Measurements from ENCODE around the gene DUSP22.
"Not testable (repeated sequence)": the region's sequence is repeated elsewhere in the genome, so short reads cannot be mapped to it uniquely, and the experiment has no call there.

Gene DUSP22

GRCh38 chr6:280775-281468, 11.4 kb upstream of the DUSP22 start:
- no peak for DNase-seq

DNA sequence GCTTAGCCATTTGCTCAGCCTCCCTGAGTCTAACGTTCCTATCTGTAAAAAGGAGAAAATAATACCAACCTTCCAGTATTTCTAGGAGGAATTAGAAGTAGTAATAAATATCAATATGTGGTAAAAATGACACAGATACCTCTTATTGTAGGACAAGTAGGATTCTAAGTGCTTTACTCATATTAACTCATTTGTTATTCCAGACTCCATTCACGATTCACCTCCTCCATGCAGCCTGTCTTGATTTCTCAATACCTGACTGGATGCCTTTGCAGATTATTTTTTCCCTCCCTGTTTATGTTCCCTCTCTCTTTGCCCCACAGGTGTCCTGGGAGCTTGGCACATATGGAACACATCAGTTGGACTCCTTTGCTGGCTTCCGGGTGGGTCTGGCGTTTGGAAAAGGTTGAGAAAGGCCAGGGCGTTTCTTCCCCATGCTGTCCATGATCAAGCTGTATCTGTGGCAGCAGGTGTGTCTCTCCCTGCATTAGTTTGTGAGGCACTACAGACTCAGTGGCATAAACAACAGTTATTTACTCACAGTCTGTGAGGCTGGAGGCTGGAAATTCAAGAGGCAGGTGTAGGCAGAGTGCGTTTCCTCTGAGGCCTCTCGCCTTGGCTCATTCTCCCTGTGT, 10.7 kb upstream of the DUSP22 start:
- no peak for DNase-seq

DNA sequence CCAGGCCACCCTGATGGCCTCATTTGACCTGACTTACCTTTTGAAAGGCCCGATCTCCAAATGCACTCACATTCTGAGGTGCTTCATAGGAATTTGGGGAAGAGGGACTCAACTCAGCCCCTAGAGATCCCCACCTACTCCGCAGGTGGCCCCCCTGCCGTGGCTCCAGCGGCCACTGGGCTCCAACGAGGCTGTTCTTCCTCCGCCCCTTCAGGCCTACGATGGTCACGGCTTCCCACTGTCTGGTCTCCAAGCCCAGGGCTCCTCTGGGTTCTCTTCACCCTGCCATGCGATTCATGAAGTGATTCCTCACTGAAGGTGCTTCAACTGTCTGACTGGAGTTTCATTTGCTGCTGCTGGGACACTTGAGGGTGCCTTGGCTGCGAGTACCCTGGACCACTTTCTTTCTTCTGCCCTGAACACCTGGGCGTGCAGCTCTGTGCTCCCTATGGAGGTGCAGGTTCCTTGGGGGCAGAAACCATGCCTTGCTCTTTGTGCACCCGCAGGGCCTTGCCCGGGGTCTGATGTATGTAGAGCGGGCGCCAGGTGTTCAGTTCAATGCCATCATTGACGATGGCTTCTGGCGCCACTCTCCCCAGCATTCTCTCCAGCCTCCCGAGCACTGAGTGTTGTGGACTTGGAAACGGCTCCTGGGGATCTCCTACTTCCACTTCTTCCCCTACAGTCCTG, 10.0 kb upstream of the DUSP22 start:
- DNase-seq = no peak

DNA sequence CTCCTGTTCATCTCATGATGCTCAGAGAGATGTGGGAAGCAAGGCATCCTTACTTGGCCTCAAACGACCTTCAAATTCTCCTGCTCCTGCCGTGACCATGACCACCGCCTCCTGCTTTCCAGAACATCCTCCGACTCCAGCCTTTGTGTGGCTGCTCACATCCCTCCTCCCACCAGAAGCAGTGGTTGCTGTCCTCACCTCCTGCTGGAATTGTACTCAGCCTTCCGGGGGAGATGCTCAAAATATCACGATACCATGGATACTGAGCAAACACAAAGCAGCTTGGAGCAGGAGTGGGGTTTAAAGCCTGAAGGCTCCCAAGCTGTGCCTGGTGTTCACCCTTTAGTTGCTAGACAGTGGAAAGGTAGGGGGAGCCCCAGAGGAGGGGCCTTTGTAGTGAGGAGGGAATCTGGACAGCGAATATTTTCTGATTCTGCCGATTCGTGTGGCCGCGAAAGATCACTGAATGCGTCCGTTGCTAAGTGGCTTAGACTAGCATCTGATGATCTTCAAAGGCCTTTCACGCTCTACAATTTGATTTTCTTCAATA, 9.3 kb upstream of the DUSP22 start:
- DNase-seq = no peak

GRCh38 chr6:284486-284885, 7.8 kb upstream of the DUSP22 start:
- DNase-seq = no peak

DNA sequence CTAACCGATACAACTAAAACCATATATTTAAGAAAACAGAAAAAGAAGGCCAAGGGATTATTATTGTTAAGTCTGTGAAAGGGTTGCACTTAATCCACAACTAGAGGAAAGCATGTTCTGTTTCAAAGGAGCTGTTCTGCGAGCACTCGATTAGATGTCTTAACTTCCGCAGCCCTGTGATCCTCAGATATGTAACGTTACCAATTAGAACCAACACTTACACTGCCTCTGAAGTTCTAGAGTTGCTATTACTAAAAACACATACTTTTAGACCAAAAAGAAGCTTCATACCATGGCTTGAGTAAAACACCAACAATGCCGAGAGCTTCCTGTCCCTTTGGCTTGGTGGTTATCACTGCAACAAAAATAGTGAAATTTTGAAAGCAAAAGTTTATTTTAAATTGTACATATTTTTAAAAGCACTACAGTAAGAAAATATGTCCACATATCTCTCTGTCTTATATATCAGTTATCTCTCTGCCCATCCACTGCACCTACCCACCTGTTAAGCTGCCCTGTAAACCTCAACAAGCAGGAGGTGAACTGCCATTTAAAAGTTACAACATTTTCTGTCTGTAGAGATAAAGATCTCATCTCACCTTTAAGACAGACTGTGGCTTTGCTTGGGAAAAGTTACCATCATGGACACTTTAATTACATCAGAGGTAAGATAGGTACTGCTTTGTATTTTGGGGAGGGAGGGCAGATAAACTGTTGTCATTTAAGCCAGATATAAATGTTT, 7.1 kb upstream of the DUSP22 start:
- no peak for DNase-seq

DNA sequence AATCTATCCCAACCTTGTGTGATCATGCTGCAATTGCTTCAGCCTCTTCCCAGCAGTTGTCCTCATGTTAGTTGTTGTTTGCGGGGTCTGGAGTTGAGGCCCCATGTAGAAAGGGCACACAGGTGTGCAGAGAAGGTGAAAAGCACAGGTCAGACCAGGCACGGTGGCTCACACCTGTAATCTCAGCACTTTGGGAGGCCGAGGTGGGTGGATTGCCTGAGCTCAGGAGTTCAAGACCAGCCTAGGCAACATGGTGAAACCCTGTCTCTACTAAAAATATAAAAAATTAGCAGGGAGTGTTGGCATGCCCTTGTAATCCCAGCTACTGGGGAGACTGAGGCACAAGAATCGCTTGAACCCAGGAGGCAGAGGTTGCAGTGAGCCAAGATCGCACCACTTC, 6.4 kb upstream of the DUSP22 start:
- not testable (repeated sequence) for DNase-seq

DNA sequence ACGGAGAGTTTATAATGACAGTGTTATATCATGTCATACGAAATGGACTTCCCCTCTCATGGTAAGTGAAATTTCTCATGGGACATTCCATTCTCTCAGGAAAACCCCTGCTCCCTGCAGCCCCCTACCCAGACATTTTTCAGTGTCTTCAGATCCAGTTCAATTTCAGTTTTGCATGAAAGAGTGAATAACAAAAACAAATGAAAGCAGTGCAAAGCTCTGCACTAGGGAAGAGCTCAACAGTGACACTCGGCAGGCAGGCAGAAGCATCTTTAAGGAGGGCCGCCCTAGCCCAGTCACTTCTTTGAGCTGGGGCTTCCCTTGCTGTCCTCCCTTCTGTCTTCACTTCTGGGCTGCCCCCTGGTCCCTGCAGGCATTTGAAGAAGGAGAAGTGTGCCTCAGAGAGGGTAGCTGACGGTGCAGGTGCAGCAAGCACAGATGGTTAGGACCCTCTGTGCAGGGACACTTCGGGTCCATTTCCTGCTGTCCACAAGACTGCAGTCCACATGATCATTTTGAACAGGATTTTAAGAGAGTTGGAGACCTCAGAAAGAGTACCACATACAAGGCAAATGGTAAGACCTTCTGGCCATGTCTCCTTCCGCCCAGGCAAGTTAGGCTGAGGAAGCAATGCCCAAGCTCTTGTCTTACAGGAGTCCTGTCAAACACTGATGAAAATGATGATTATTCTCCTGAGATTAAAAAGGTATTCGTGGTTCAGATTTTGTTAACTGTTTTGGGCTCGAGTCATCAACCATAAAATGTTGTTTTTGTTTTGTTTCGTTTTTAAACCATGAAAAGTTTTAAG, 5.4 kb upstream of the DUSP22 start:
- DNase-seq = no peak

DNA sequence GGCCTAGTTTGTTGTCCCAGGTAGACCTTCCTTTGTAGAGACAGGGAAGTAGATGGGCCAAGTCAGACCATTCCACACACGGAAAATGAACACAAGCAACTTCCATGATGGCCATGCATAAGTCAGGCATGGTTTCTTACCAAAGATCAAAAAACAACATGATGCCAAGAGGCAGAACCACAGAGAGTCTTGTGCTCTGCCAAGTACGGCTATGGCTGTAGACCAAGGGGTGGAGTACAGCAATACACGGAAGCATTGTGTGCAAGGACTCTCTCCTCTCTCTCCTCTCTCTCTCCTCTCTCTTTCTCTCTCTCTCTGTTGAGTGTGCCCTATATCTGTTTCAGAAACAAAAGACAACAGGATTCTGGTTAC, 4.8 kb upstream of the DUSP22 start:
- no peak for DNase-seq

- DNase-seq = no peak
Observed at GRCh38 chr6:288866-289265, 3.4 kb upstream of the DUSP22 start.

DNA sequence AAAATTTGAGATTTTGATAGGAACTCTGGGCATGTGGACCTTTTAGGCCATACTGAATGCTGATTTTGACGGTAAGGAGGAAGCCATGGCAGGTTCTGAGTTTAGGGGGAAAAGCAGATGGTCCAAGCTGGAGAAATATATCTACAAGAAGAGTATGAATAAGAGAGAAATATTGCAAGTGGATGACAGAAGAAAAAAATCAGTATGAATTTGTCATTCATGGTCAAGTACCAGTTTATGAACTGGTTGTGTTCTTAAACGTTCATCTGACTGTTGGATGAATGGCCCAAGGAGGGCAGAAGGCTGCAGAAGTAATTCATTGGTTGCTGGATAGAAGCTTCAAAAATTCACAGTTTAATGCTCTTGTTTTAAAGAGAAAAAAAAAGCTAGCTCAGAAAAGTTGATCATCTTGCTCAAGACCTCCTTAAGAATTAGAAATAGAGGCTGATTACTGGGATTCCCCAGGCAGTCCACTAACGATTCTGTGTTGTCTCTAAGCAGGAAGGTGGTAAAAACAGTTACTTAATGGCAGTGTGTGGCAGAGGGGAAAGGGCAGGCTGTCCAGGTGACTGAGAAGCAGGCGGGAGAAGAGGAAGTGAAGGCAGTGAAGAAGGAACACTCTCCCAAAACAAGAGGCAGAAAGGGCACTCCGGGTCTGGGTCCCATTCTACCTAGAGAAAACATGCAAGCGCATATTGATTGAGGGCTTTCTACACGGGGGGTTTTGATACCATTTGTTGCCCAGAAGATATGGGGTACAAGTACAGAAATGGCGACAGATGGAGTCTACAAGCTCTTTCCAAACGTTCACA, 2.0 kb upstream of the DUSP22 start:
- no peak for DNase-seq

GRCh38 chr6:291204-291696, 1.0 kb upstream of the DUSP22 start:
- DNase-seq = no peak

- DNase-seq = peak; percentile 80
Observed at GRCh38 chr6:292506-293192, 362 bp downstream of the DUSP22 start.

DNA sequence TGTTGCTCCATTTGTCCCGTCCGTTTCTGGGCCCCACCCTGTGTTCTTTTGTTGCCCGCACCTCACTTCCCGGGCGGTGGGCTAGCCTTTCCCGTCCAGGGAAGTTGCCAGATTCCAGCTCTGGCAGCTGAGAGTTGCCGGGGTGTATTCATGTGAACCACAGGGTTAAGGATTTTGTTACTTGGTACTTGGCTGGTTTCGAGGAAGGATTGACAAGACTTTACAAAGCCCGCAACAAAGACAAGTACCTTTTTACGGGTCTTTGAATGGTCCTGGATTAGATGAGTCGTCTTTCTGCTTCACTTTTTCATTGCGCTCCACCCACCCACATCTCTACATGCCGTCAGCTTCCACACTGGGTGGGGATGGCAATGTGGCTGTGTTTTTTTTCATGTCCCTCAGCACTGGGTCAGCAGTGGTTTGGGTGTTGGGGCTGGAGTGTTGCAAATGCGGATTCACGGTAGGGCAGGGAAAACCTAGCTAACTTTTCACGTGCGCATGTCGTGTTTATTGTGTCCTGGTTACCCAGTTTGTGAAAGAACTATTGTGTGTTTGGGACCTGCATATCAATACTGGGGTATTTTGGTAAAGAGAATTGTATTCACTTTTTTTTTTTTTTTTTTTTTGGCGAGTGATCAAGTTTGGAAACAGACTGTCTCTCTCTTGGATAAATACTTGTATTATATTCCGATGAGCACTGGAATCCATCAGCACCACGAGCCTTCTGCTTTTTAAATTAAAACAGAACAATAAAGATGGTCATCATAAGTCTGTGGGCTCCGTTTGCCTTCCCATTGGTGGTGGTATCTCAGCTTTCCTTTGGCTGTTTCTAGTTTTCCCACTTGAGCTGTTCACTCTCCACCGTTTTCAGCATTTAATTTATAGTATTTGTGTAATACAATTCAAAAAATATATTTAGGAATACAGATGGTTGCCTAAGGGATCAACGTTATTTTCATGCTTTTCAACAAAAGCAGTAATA, 1.2 kb downstream of the DUSP22 start:
- peak; percentile 60 for DNase-seq

DNA sequence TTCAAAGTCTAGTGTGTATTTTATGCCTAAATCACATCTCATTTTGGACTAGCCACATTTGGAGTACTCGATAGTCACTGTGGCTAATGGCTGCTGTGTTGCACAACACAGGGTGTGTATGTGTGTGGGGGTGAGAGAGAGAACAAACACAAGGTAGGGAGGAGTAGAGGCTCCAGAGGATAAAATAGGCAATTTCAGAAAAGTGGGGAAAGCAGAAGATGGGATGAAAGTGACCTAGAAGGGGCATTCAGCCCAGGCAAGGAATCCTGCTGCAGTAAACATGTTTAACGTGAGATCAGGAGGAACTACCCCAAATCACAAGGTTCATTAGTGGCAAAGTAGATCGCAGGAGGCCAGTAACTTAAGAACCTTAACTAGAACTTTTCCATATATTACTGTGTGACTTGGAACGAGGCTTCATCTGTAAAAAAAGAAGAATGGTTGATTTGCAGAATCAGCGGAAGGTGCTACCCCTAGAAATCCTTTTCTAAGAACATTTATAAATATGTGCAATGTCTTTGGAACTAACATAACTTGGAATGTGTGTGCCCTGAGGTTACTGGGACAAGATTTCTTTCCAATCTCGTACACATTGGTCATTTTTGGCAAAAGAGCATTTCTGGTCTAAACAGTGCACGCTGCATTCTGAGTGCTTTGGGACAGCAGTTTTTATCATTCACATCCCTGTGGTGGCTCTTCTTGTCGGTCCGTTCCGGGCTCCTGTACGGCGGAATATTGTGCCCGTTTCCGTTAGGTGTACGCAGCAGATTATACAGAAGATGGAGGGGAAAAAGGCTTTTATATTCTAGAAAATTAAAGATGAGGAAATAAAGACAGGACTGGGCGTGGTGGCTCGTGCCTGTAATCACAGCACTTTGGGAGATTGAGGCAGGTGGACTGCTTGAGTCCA, 2.6 kb downstream of the DUSP22 start:
- DNase-seq = no peak

DNA sequence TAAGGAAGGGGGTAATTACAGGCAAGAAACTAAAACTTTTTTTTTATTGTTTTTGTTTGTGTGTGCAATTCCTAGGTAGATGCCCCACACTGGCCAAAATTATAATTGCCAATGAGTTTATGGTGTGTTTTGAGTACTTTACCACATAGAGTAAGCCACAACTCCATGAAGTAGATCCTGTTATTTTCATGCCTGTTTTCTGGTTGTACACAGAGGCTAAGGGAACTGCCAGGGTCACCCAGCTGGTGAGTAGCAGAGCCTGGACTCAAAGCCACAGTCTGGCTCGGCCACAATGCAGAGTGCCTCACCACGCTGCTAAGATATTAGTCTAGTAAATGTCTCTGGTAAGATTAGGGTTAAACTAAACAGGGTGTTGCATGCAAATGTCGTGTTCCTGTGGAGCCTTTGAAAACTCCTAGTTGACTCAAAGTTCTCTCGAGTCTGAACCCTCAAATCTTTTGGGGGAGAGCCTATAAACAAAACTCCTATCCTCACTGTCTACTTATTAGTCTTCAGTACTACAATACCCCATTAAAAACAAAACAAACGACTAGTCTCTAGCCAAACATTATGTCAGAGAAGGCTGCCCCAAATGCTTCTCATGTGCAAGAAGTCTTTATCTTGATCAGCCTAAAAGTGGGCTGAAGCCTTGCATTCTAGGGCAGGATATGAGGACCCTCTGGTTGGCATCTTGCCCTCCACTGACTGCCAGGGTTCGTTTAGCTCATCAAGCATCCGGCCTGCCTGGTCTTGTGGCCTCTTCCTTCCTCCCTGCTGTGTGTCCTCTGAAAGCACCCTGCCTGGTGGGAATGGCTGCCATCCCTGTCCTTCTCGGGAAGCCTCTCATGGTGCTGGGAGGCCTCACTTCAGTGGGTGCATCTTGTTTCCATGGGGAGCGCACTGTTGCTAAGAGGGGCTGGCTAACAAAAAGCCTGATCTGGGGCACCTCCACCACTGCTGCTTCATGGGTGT, 4.2 kb downstream of the DUSP22 start:
- no peak for DNase-seq
